ENCODE measurements around the gene PPARD.

GRCh38 chr6:35402856-35403191, 60.5 kb downstream of the PPARD start:
- TF ChIP-seq CTCF (IDR thresholded peaks at IDR 0.05) (no peak), POLR2A (IDR thresholded peaks at IDR 0.05) (no peak)

Data from thyroid gland (tissue), 4 donors.